ENCODE results near the gene RAPGEF4.

DNA sequence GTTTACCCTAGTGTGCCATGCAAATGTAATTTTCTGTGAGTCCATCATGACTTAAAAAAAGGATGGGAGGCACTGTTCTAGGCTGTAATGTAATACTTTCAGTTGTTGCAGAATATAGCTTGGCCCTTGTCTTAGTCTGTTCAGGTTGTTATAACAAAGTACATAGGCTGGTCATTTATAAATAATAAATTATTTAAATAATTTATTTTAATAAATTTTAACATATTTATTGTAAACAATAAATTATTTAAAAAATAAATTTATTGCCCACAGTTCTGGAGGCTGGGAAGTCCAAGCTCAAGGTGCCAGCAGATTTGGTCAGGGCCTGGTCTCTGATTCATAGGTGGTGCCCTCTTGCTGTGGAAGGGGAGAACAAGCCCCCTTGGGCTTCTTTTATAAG, 35.2 kb downstream of the RAPGEF4 start:
- TF ChIP-seq, protein P1, sequence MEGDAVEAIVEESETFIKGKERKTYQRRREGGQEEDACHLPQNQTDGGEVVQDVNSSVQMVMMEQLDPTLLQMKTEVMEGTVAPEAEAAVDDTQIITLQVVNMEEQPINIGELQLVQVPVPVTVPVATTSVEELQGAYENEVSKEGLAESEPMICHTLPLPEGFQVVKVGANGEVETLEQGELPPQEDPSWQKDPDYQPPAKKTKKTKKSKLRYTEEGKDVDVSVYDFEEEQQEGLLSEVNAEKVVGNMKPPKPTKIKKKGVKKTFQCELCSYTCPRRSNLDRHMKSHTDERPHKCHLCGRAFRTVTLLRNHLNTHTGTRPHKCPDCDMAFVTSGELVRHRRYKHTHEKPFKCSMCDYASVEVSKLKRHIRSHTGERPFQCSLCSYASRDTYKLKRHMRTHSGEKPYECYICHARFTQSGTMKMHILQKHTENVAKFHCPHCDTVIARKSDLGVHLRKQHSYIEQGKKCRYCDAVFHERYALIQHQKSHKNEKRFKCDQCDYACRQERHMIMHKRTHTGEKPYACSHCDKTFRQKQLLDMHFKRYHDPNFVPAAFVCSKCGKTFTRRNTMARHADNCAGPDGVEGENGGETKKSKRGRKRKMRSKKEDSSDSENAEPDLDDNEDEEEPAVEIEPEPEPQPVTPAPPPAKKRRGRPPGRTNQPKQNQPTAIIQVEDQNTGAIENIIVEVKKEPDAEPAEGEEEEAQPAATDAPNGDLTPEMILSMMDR (conservative IDR thresholded peaks at IDR 0.05) = no peak
- TF ChIP-seq EZH2 (IDR thresholded peaks at IDR 0.05; ENCODE audit: low read depth) = no peak
